Osteoblast (primary cell): Measurements from ENCODE around the gene RFESD. TPM values are rescaled to one million over a fixed set of nuclear protein-coding genes. Genes with fewer than 3 reads are reported as not detected.

Experiments used
- DNase-seq: peaks from one replicate; pipeline ENCODE4 v3.0.0; 2011; ENCODE audit warnings: low spot score, mixed read lengths; ENCODE audit not compliant: insufficient read length; ENCODE audit errors: missing footprints
- H2AFZ ChIP-seq: 2 replicates; pipeline ENCODE4 v1.6.0; 2011; ENCODE audit warnings: mild to moderate bottlenecking, low read length
- H3K27ac ChIP-seq: 2 replicates; pipeline ENCODE4 v1.5.1; 2011; ENCODE audit warnings: mild to moderate bottlenecking, low read depth, low read length, moderate library complexity
- H3K27me3 ChIP-seq: 2 replicates; pipeline ENCODE4 v1.6.0; 2012; ENCODE audit warnings: mild to moderate bottlenecking, control low read depth, inconsistent platforms, low read length, moderate library complexity; ENCODE audit not compliant: insufficient read depth
- H3K36me3 ChIP-seq: 2 replicates; pipeline ENCODE4 v1.5.1; 2011; ENCODE audit warnings: mild to moderate bottlenecking, low read length, control low read depth, moderate library complexity; ENCODE audit not compliant: insufficient read depth
- H3K4me1 ChIP-seq: 2 replicates; pipeline ENCODE4 v1.5.1; 2011; ENCODE audit warnings: mild to moderate bottlenecking, low read length, control low read depth, moderate library complexity; ENCODE audit not compliant: insufficient read depth
- H3K4me2 ChIP-seq: 2 replicates; pipeline ENCODE4 v1.6.0; 2011; ENCODE audit warnings: mild to moderate bottlenecking, low read length; ENCODE audit not compliant: insufficient read depth
- H3K4me3 ChIP-seq: fragments of 200-600 bp; sonication (generic); 3 replicates; pipeline ENCODE4 v1.5.1; 2012; ENCODE audit warnings: mild to moderate bottlenecking, low read length, inconsistent platforms; ENCODE audit not compliant: insufficient read depth
- H3K79me2 ChIP-seq: 2 replicates; pipeline ENCODE4 v1.6.0; 2012; ENCODE audit warnings: mild to moderate bottlenecking, low read length, control low read depth, inconsistent platforms; ENCODE audit not compliant: insufficient read depth
- H3K9me3 ChIP-seq: 2 replicates; pipeline ENCODE4 v1.5.1; 2011; ENCODE audit warnings: low read depth, low read length, control low read depth
- H4K20me1 ChIP-seq: 2 replicates; pipeline ENCODE4 v1.6.0; 2012; ENCODE audit warnings: mild to moderate bottlenecking, low read length, control low read depth; ENCODE audit not compliant: insufficient read depth
- total RNA-seq: library from RNA; depleted of rRNA; stranded (reverse); fragments of >200 nt; gene quantifications from 2 replicates; pipeline ENCODE4 v1.2.3, GENCODE V29; 2012
- TF ChIP-seq, protein P1 (sequence below): IDR thresholded peaks from 2 replicates; pipeline ENCODE4 v1.5.1; 2011; ENCODE audit warnings: mild to moderate bottlenecking, low read depth, low read length, moderate library complexity; ENCODE audit errors: extremely low read depth

Gene RFESD
- total RNA-seq, 1 donor, result 4.3 TPM

DNA sequence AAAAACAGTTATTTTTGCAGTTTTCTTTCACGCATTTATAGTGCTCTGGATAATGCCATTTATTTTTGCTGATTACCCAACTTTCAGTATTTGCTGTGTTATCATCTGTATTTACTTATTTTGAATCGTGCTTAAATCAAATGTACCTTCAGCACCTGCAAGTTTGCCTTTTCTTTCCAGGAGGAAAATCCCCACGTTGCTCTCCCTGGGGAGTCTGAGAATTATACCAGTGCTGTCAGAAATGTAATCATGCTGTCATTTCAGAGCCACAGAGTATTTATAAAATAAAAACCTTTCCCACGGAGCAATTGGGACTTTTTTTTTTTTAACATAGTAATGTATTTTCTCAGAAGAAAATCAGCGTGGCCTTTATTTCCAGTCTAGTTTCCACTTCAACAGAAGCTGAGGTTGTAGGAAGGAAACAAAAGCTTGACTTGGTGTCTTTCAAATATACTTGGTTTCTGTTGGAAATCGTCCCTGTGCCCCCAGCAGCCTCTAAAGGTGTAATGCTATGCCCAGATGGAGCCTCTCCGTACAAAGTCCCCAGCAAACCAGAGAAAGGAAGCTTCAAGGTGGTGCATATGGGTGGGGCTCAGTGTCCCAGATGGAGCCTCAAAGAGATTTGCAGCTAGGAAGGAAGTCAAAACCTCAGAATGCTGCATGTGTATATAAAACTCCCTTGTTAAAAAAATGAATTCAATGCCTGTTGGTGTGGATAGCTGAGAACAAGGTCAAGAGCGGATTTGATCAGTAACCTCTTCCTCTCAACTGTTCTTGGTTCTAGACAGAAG is 24.5 kb upstream of the RFESD start:
- Histone ChIP-seq H3K4me3 (no peak overlapping the region), H3K4me2 (peak overlapping the region; percentile 94), H2AFZ (no peak overlapping the region)

DNA sequence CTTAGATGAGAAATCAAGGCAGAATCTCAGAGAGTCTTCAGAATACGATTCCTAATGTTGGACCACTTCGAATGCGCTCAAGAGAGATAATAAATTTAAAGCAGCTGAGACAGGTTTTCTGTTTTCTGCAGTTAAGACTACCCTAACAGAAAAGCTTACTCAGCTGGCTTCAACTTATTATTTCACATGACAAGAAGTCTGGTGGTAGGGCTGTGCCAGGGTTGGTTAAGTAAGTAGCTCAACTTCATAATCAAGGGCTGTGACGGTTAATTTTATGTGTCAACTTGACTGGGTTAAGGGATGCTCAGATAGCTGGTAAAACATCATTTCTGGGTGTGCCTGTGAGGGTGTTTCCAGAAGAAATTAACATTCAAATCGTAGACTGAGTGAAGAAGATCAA is 22.9 kb upstream of the RFESD start:
- Histone ChIP-seq H3K4me2 (no peak overlapping the region), H3K27ac (no peak overlapping the region), H3K27me3 (no peaks in the 10 kb centered on the region), H3K36me3 (no peaks in the 10 kb centered on the region), H3K9me3 (no peaks in the 10 kb centered on the region), H3K4me1 (peaks cover 15% of the 10 kb centered on the region), H2AFZ (no peak overlapping the region), H3K79me2 (no peaks in the 10 kb centered on the region), H3K4me3 (no peak overlapping the region), H4K20me1 (no peaks in the 10 kb centered on the region)
- TF ChIP-seq, protein P1, sequence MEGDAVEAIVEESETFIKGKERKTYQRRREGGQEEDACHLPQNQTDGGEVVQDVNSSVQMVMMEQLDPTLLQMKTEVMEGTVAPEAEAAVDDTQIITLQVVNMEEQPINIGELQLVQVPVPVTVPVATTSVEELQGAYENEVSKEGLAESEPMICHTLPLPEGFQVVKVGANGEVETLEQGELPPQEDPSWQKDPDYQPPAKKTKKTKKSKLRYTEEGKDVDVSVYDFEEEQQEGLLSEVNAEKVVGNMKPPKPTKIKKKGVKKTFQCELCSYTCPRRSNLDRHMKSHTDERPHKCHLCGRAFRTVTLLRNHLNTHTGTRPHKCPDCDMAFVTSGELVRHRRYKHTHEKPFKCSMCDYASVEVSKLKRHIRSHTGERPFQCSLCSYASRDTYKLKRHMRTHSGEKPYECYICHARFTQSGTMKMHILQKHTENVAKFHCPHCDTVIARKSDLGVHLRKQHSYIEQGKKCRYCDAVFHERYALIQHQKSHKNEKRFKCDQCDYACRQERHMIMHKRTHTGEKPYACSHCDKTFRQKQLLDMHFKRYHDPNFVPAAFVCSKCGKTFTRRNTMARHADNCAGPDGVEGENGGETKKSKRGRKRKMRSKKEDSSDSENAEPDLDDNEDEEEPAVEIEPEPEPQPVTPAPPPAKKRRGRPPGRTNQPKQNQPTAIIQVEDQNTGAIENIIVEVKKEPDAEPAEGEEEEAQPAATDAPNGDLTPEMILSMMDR, result no peak
- DNase-seq, result no peak

More for the DNA sequence above, 24.5 kb upstream of the RFESD start:
- H4K20me1 ChIP-seq, result no peaks in the 10 kb centered on the region
- DNase-seq, result no peak
- peaks cover 18% of the 10 kb centered on the region for H3K4me1 ChIP-seq
- H3K79me2 ChIP-seq, result no peaks in the 10 kb centered on the region
- no peak overlapping the region for H3K27ac ChIP-seq
- no peaks in the 10 kb centered on the region for H3K9me3 ChIP-seq
- TF ChIP-seq, protein P1, result no peak
- H3K36me3 ChIP-seq, result no peaks in the 10 kb centered on the region
- H3K27me3 ChIP-seq, result no peaks in the 10 kb centered on the region

DNA sequence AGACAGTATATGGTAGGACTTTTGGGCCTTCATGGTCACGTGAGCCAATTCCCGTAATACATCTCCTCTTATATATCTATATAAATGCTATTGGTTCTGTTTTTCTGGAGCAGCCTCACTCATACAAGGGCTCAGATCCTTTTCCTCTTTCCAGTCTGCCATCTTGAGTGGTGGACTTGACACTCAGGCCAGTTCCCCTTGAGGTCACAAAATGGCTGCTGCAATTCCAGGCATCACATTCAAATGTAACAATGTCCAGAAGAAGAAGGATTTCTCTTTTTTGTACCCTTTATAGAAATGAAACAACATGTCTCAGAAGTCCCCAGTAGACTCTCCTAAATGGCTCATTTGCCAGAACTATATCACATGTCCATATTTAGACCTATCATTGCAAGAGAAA is 22.2 kb upstream of the RFESD start:
- no peak for DNase-seq
- no peaks in the 10 kb centered on the region for H3K27me3 ChIP-seq
- no peak overlapping the region for H2AFZ ChIP-seq
- no peaks in the 10 kb centered on the region for H3K36me3 ChIP-seq
- H4K20me1 ChIP-seq, result no peaks in the 10 kb centered on the region
- H3K79me2 ChIP-seq, result no peaks in the 10 kb centered on the region
- peaks cover 14% of the 10 kb centered on the region for H3K4me1 ChIP-seq
- H3K9me3 ChIP-seq, result no peaks in the 10 kb centered on the region
- H3K4me2 ChIP-seq, result no peak overlapping the region
- H3K4me3 ChIP-seq, result no peak overlapping the region
- no peak overlapping the region for H3K27ac ChIP-seq
- TF ChIP-seq, protein P1, result no peak

DNA sequence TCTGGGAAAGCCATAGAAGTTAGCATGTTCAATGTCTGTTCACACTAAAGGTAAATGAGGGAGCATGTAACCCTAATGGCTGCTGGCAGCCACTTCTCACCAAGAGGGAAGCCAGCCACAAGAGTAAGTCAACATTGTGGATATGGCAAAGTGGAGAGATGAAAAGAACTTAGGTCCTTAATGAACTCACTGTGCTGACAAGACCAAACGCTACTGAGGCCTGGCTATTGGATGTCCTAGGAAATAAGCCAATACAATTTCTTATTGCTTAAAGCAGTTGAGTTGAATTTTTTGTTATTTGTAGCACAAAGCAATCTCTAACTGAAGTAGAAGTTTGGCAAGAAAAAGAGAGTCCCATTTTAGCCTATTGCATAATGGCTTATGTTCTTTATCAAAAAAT is 19.9 kb upstream of the RFESD start:
- Histone ChIP-seq H3K79me2 (no peaks in the 10 kb centered on the region), H3K4me3 (no peak overlapping the region), H3K4me2 (no peak overlapping the region), H3K9me3 (no peaks in the 10 kb centered on the region), H3K4me1 (peaks cover 12% of the 10 kb centered on the region), H3K36me3 (no peaks in the 10 kb centered on the region), H2AFZ (no peak overlapping the region), H4K20me1 (no peaks in the 10 kb centered on the region), H3K27me3 (no peaks in the 10 kb centered on the region), H3K27ac (no peak overlapping the region)
- TF ChIP-seq, protein P1, result no peak
- DNase-seq, result no peak
